Mononuclear cell (primary cell): ENCODE data around the gene SLC35F3. TPM values are rescaled to one million over a fixed set of nuclear protein-coding genes. Genes with fewer than 3 reads are reported as not detected.
"Not testable (repeated sequence)": the region's sequence is repeated elsewhere in the genome, so short reads cannot be mapped to it uniquely, and the experiment has no call there.

Experiments used
- H3K27me3 ChIP-seq: 2 replicates; pipeline ENCODE4 v1.6.0; 2011; ENCODE audit warnings: low read length, control low read depth; ENCODE audit not compliant: insufficient read depth
- H3K4me1 ChIP-seq: 2 replicates; pipeline ENCODE4 v1.5.1; 2011; ENCODE audit warnings: mild to moderate bottlenecking, low read length, control low read depth; ENCODE audit not compliant: insufficient read depth
- H3K4me3 ChIP-seq: 2 replicates; pipeline ENCODE4 v1.5.1; 2011; ENCODE audit warnings: mild to moderate bottlenecking, low read length, moderate library complexity
- H3K9me3 ChIP-seq: 2 replicates; pipeline ENCODE4 v1.5.1; 2011; ENCODE audit warnings: low read depth, mild to moderate bottlenecking, control low read depth, low read length
- total RNA-seq: library from RNA; depleted of rRNA; stranded (reverse); fragments of >200 nt; gene quantifications from one replicate; pipeline ENCODE4 v1.2.3, GENCODE V29; 2012

Gene SLC35F3
- total RNA-seq = not detected

DNA sequence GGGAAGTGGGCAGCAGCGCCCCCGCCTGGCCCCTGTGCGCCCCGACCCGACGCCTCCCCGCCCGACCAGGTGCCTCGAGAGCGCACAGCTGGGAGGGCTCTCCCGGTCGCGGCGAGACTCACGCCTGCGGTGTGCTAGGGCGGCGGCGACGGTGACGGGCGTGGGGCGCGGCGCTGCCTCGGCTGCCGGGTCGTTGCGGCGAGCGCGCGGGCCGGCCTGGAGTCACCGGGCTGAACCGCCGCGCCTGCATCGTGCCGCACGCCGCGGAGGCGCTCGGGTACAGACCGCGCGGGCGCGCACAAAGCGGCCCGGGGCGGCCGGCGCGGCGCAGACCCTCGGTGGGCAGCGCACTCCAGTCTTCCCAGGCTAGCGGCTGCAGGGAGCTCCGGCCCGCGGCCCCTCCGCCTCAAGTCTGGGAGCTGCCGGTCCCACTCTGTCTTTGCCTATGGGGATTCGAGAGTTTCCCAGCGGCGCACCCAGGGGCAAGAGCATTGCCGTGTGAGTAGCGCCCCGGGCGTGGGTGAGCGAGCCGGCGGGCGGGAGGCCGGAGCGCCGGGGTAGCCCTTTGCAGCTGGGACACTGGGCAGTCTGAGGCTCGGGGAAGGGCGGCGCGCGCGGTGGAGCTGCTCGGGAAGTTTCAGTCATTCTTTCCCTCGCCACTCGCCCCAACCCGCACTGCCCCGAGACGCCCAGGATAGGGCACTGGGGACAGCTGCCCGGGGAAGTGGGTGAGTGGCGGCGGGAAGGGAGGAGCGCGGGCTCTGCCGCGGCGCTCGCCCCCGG is at the start of gene SLC35F3:
TSS of gene SLC35F3 (plus strand) at position 44 of the 783 bp plus-strand sequence.
- H3K9me3 ChIP-seq = no peaks in the 10 kb centered on the region
- H3K4me3 ChIP-seq = no peak within 1 kb of the TSS
- H3K27me3 ChIP-seq = peaks cover 52% of the 10 kb centered on the region
- no peaks in the 10 kb centered on the region for H3K4me1 ChIP-seq

DNA sequence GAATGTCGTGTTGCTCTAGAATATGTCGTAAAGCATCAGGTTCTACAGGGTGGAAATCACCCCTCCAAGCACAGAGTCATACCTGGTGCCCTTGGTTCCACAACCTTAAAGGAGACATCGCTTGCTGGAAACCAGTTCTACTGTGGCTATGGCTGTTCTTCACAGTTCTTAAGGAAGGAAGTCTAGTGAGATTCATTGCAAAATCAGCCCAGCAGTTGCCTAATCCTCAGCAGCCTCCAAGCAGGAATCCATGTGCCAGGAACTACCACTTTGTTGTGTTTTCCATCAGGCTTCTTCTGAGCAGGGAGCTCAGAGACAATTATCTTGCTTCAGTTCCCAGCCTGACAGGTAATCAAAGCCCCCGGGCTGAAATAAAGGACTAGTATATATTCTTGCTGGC is 45.0 kb upstream of the SLC35F3 start:
- no peaks in the 10 kb centered on the region for H3K4me1 ChIP-seq
- no peaks in the 10 kb centered on the region for H3K9me3 ChIP-seq
- H3K27me3 ChIP-seq = no peaks in the 10 kb centered on the region
- no peak overlapping the region for H3K4me3 ChIP-seq

DNA sequence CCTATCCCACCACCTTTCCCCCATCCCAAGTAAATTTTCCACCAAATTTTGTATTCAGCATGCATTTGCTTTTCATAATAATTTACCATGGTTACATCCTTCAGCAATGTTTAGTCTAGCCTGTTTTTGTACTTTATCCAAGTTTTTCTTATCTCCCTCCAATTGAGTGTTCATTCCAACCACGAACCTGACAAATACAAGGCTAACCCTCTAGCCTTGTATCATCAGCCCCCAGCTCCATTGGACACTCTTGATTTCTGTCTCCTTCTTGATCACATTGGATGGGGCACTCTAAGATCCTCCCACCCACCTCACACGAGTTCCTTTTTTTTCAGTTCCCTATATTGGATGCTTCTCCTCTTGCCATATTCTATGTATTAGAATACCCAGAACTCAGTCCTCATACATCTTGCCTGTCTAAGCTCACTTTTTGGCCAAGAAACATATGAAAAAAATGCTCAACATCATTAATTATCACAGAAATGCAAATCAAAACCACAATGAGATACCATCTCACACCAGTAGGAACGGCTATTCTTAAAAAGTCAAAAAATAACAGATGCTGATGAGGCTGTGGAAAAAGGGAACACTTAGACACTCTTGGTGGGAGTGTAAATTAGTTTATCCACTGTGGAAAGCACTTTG is 40.5 kb upstream of the SLC35F3 start:
- Histone ChIP-seq H3K4me1 (no peaks in the 10 kb centered on the region), H3K27me3 (no peaks in the 10 kb centered on the region), H3K9me3 (no peaks in the 10 kb centered on the region), H3K4me3 (no peak overlapping the region)

DNA sequence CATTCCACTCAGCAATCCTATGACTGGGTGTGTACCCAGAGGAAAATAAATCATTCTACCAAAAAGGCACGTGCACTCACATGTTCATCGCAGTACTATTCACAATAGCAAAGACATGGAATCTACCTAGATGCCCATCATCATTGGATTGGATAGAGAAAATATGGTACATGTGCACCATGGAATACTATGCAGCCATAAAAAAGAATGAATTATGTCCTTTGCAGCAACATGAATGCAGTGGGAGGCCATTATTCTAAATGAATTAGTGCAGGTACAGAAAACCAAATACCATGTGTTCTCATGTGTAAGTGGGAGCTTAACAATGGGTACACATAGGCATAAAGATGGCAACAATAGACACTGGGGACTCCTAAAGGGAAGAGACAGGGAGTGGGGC is 39.9 kb upstream of the SLC35F3 start:
- no peaks in the 10 kb centered on the region for H3K27me3 ChIP-seq
- H3K4me3 ChIP-seq = no peak overlapping the region
- H3K4me1 ChIP-seq = no peaks in the 10 kb centered on the region
- no peaks in the 10 kb centered on the region for H3K9me3 ChIP-seq

DNA sequence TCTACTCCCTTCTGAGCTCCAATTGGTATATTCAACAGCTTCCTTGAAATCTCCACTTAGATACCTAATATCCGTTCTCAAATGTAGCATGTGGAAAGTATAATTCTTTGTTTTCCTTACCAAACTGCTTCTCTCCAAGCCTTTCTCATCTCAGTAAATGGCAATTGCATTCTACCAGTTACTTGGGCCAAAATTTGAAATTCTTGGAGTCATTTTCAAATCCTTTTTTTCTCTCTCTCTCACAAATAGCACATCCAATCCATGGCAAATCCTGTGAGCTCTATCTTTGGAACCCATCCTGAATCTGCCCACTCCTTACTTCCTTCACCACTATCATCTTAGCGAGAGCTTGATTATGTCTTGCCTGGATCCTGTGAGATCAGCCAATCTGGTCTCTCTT is 39.3 kb upstream of the SLC35F3 start:
- Histone ChIP-seq H3K9me3 (no peaks in the 10 kb centered on the region), H3K4me1 (no peaks in the 10 kb centered on the region), H3K4me3 (no peak overlapping the region), H3K27me3 (no peaks in the 10 kb centered on the region)

DNA sequence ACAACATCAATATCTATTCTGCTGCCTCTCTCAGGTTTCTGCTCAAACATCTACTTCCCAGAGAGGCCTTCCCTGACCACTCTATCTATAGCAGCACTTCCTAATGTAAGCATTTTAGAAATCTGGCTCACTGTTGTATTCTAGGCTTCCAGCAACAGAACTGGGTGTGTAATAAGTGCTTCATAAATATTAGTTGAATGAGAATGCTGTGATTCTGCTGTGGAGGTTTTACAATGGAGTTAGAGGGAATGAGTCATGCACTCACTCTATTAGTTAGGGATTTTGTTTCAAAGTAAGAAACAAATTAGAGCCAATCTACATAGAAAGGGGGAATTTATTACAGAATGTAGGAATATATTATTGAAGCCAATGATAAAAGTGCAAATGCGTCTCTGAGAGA is 38.6 kb upstream of the SLC35F3 start:
- H3K4me1 ChIP-seq = no peaks in the 10 kb centered on the region

DNA sequence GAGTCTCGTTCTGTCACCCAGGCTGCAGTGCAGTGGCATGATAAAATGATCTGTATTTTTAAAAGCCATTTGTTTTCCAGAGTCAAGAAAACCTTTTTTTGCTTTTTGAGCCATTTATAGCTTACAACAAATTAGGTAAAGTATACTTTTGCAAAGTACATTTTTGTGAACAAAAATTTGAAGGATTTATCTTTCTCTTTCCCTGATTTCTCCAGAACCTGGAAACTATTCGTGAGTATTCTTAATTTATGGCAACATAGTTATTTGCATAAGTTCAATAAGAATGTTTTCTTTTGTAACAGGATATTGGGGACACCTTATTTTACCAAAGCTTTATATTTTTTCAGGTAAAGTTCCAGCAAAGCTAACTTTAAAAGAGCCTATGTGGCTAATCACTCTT is 37.4 kb upstream of the SLC35F3 start:
- H3K4me1 ChIP-seq = no peaks in the 10 kb centered on the region
- no peaks in the 10 kb centered on the region for H3K9me3 ChIP-seq
- no peaks in the 10 kb centered on the region for H3K27me3 ChIP-seq

More for the DNA sequence above, 38.6 kb upstream of the SLC35F3 start:
- no peaks in the 10 kb centered on the region for H3K9me3 ChIP-seq
- no peak overlapping the region for H3K4me3 ChIP-seq
- no peaks in the 10 kb centered on the region for H3K27me3 ChIP-seq

DNA sequence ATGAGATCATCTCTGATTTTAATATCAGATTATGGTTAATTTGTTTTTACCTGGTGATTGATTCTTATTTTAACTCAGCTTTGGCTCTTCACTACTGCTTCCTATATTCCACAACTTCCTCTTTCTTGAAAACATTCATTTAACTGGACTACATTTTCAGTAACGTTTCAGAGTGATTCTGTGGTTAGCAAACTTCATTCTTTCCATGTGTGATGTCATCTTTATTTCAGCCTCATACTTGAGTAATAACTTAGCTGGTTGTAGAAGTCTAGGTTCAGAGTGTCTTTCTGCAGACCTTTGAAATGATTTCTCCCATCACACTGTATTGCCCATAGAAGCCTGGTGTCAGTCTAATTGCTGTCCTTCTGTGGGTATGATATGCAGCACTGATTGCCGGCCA is 36.0 kb upstream of the SLC35F3 start:
- Histone ChIP-seq H3K4me3 (no peak overlapping the region), H3K27me3 (no peaks in the 10 kb centered on the region), H3K4me1 (no peaks in the 10 kb centered on the region), H3K9me3 (no peaks in the 10 kb centered on the region)

More for the DNA sequence above, 37.4 kb upstream of the SLC35F3 start:
- no peak overlapping the region for H3K4me3 ChIP-seq

DNA sequence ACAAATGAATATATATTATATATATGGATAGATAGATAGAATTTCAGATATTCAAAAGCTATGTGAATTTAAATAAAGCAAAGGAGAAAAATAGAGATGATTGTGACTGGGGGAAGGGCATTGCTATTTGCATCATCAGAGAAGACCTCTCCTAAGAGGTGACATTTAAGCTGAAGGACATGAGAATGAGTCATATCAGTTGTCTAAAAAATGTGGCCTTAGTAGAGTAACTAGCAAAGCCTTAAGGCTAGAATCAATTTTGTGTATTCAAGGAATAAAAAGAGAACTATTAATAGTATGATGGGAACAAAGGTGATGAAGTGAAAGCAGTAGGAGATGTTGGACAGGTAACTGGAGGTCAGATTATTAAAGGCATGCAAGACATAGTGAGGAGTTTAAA is 34.8 kb upstream of the SLC35F3 start:
- Histone ChIP-seq H3K9me3 (no peaks in the 10 kb centered on the region), H3K4me1 (no peaks in the 10 kb centered on the region), H3K27me3 (no peaks in the 10 kb centered on the region), H3K4me3 (no peak overlapping the region)

DNA sequence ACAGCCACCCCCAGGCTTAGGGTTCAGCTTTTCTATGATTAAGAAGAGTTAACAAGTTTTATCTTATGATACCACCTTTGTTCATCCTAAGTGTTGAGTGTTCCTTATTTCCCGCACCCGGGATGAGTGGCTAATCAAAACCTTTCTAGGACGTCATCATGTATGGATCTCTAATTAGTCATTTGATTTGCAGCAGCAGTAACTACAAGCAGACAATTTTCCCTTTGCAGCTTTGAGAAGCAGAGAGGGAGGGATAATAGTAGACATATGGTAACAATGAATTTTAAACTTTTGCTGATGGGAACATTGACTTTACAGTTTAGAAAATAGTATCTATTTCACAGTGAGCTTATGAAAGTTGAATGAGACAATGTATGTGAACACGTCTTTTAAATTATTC is 30.8 kb upstream of the SLC35F3 start:
- H3K27me3 ChIP-seq = no peaks in the 10 kb centered on the region
- no peaks in the 10 kb centered on the region for H3K9me3 ChIP-seq
- no peaks in the 10 kb centered on the region for H3K4me1 ChIP-seq
- H3K4me3 ChIP-seq = no peak overlapping the region

DNA sequence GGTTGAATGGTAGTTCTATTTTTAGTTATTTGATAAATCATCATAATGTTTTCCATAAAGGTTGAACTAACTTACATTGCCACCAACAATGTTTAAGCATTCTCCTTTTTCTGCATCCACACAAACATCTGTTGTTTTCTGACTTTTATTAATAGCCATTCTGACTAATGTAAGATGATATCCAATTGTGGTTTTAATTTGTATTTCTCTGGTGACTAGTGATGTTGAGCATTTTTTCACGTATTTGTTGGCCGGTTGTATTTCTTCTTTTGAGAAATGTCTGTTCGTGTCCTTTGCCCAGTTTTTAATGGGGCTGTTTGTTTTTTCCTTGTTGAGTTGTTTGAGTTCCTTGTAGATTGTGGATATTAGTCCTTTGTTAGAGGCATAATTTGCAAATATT is 24.6 kb upstream of the SLC35F3 start:
- H3K9me3 ChIP-seq = no peaks in the 10 kb centered on the region
- H3K4me3 ChIP-seq = no peak overlapping the region

DNA sequence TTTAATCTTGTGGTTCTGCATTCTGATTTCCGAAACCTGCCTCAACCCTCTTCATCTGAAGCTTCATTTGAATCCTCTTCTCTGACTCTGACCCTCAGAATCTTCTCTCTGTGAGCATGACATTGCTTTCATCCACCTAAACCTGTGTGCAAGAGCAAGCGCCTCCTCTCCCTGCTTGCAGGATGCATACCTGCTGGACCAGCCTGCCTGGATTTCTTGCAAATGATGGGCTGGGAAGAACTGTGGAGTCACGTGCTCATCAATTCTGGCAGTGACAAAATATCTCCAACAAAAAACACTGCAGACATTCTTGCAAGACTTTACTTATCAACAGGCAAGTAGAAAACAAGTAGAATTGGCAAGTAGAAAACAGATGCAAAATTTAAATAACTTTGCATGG is 20.8 kb upstream of the SLC35F3 start:
- H3K4me1 ChIP-seq = no peaks in the 10 kb centered on the region

More for the DNA sequence above, 24.6 kb upstream of the SLC35F3 start:
- no peaks in the 10 kb centered on the region for H3K27me3 ChIP-seq
- H3K4me1 ChIP-seq = no peaks in the 10 kb centered on the region

DNA sequence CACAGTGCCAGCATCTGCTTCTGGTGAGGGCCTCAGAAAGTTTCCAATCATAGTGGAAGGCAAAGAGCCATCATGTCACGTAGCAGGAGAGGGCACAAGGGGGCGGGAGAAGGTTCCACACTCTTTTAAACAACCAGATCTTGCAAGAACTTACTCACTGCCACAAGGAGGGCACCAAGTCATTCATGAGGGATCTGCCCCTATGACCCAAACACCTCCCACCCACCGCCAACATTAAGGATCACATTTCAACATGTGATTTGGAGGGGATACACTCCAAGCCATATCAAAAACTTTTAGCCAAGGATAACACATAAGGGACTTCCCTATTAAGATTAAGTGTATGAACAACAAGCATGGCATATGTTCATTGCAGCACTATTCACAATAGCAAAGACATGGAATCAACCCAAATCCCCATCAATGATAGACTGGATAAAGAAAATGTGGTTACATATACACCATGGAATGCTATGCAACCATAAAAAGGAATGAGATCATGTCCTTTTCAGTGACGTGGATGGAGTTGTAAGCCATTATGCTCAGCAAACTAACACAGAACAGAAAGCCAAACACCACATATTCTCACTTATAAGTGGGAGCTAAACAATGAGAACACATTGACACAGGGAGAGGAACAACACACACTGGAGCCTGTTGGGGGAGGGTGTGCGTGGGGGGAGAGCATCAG is 19.9 kb upstream of the SLC35F3 start:
- H3K4me3 ChIP-seq = no peak overlapping the region
- no peaks in the 10 kb centered on the region for H3K27me3 ChIP-seq
- no peaks in the 10 kb centered on the region for H3K4me1 ChIP-seq
- peaks cover 5% of the 10 kb centered on the region for H3K9me3 ChIP-seq

More for the DNA sequence above, 20.8 kb upstream of the SLC35F3 start:
- Histone ChIP-seq H3K27me3 (no peaks in the 10 kb centered on the region), H3K9me3 (no peaks in the 10 kb centered on the region), H3K4me3 (no peak overlapping the region)

DNA sequence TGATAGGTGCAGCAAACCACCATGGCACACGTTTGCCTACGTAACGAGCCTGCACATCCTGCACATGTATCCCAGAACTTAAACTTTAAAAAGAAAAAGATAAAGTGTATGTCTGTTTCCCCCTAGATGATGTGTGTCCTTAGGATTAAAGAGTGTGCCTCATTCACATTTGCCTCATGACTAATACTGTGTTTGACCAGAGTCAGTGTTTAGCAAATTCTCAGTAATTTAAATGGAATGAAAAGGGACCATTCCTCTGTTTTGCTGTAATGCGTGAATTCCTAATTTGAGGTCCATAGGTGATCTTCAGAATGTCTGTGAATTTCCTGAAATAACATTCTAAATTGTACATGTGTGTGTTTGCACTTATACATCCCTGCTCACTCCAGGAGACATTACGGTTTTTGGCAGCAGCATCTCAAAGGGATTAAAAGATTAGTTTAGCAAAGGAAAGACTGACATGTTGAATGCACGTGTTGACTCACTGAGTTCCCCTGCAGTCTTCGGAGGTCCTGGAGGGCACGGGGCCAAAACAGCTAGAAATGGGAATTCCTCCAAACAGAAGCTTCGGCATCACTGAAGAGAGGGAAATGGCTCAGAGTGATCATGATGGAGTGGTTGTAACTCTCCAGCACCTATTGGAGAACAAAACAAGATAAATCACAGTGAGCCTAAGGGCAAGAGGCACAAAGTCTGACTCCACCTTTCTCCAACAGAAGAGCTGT is 19.1 kb upstream of the SLC35F3 start:
- Histone ChIP-seq H3K27me3 (no peaks in the 10 kb centered on the region), H3K9me3 (peaks cover 12% of the 10 kb centered on the region)

DNA sequence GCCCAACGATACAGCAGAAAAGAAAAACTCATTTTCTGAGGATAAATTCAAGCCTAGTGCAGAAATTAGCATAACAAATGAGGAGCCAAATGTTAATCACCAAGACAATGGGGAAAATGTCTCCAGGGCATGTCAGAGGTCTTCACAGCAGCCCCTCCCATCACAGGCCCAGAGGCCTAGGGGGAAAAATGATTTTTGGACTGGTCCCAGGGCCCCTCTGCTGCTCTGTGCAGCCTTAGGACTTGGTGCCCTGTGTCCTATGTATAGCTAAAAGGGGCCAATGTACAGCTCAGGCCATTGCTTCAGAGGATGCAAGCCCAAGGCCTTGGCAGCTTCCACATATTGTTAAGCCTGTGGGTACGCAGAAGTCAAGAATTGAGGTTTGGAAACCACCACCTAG is 13.3 kb upstream of the SLC35F3 start:
- not testable (repeated sequence) for H3K4me1 ChIP-seq, H3K4me3 ChIP-seq, H3K27me3 ChIP-seq
- peaks cover 12% of the 10 kb centered on the region for H3K9me3 ChIP-seq

More for the DNA sequence above, 19.1 kb upstream of the SLC35F3 start:
- Histone ChIP-seq H3K4me3 (no peak overlapping the region), H3K4me1 (no peaks in the 10 kb centered on the region)
